Astrocyte of the hippocampus (primary cell): Measurements from ENCODE around the gene RLN2.
"Not testable (repeated sequence)": the region's sequence is repeated elsewhere in the genome, so short reads cannot be mapped to it uniquely, and the experiment has no call there.

Experiments used
- DNase-seq: peaks from one replicate; pipeline ENCODE4 v3.0.0; 2011; ENCODE audit warnings: low read depth, low spot score

Gene RLN2

GRCh38 chr9:5303840-5304795 is at the start of gene RLN2:
RLN2 (minus strand) TSS chr9:5304716; CDS start chr9:5304580, 136 bp downstream.
- DNase-seq, result not testable (repeated sequence)

GRCh38 chr9:5354184-5354583 is 49.7 kb upstream of the RLN2 start:
- no peak for DNase-seq

GRCh38 chr9:5352637-5353248 is 48.2 kb upstream of the RLN2 start:
- no peak for DNase-seq

GRCh38 chr9:5338992-5339981 is 34.8 kb upstream of the RLN2 start, which contains the start of gene RLN1:
RLN1 (minus strand) TSS chr9:5339876; CDS start chr9:5339746, 130 bp downstream.
- peak; percentile 6 for DNase-seq

GRCh38 chr9:5336688-5337087 is 32.2 kb upstream of the RLN2 start:
- no peak for DNase-seq

- not testable (repeated sequence) for DNase-seq
Measured at GRCh38 chr9:5331276-5331675, 26.8 kb upstream of the RLN2 start.

- DNase-seq, result no peak
Measured at GRCh38 chr9:5326893-5327548, 22.5 kb upstream of the RLN2 start.

- DNase-seq, result no peak
Measured at GRCh38 chr9:5326187-5326586, 21.7 kb upstream of the RLN2 start.

GRCh38 chr9:5321601-5322000 is 17.1 kb upstream of the RLN2 start:
- DNase-seq, result not testable (repeated sequence)

- no peak for DNase-seq
Measured at GRCh38 chr9:5321058-5321457, 16.5 kb upstream of the RLN2 start.

- DNase-seq, result not testable (repeated sequence)
Measured at GRCh38 chr9:5316406-5316805, 11.9 kb upstream of the RLN2 start.

- DNase-seq, result no peak
Measured at GRCh38 chr9:5315187-5315923, 10.8 kb upstream of the RLN2 start.

- DNase-seq, result no peak
Measured at GRCh38 chr9:5310851-5311250, 6.3 kb upstream of the RLN2 start.

GRCh38 chr9:5305741-5306140 is 1.2 kb upstream of the RLN2 start:
- peak; percentile 17 for DNase-seq

GRCh38 chr9:5301544-5301943 is 3.0 kb downstream of the RLN2 start:
- DNase-seq, result no peak

GRCh38 chr9:5292141-5292540 is 12.4 kb downstream of the RLN2 start:
- no peak for DNase-seq

- DNase-seq, result no peak
Measured at GRCh38 chr9:5288591-5288990, 15.9 kb downstream of the RLN2 start.

- DNase-seq, result no peak
Measured at GRCh38 chr9:5286262-5286661, 18.3 kb downstream of the RLN2 start.

- no peak for DNase-seq
Measured at GRCh38 chr9:5278486-5278885, 26.0 kb downstream of the RLN2 start.

GRCh38 chr9:5274770-5275169 is 29.7 kb downstream of the RLN2 start:
- no peak for DNase-seq
